Stomach (tissue), 9 donors: ENCODE measurements around the gene RPL36A. TPM values are rescaled to one million over a fixed set of nuclear protein-coding genes. Genes with fewer than 3 reads are reported as not detected.

ENCODE experiments used
- DNase-seq, 2 donors: peaks; one replicate each; pipeline versions ENCODE4 v3.0.0 to v3.0.0-alpha.2; 2013 to 2019
- H3K27ac ChIP-seq, 5 donors: fragments of 200-600 bp in 4 of 5; sonication (generic) in 4 of 5; one replicate each; pipeline ENCODE4 v1.5.1; 2013 to 2019; ENCODE audit warnings: mild to moderate bottlenecking in 1 of 5, moderate library complexity in 1 of 5
- H3K27me3 ChIP-seq, 3 donors: fragments of 200-600 bp; sonication (generic); one replicate each; pipeline ENCODE4 v1.5.1; 2017 to 2019; ENCODE audit warnings: mixed run types in 1 of 3
- H3K36me3 ChIP-seq, 4 donors: fragments of 200-600 bp; sonication (generic); 1 replicate in 3 of 4; 2 replicates in 1 of 4; pipeline ENCODE4 v1.5.1; 2016 to 2019
- H3K4me1 ChIP-seq, 4 donors: fragments of 200-600 bp; sonication (generic); one replicate each; pipeline ENCODE4 v1.5.1; 2016 to 2019
- H3K4me3 ChIP-seq, 4 donors: fragments of 200-600 bp; sonication (generic) in 3 of 4; one replicate each; pipeline ENCODE4 v1.5.1; 2016 to 2019; ENCODE audit warnings: mild to moderate bottlenecking in 1 of 4
- H3K9me3 ChIP-seq, 4 donors: fragments of 200-600 bp; sonication (generic); one replicate each; pipeline ENCODE4 v1.5.1; 2016 to 2019
- CTCF ChIP-seq, 7 experiments: fragments of 450-650 bp in 4 of 7; fragments of 200-600 bp in 3 of 7; sonication (generic) in 3 of 7; IDR thresholded peaks; one replicate each; pipeline ENCODE4 v1.5.1; 2016 to 2019; ENCODE audit warnings: antibody characterized with exemption in 7 of 7, control low read depth in 2 of 7, mild to moderate bottlenecking in 1 of 7
- EP300 ChIP-seq: sonication (generic); formaldehyde crosslinking; IDR thresholded peaks from one replicate; pipeline ENCODE4 v1.6.1; 2017; ENCODE audit warnings: antibody characterized with exemption
- POLR2A ChIP-seq, 4 donors: fragments of 450-650 bp; IDR thresholded peaks; one replicate each; pipeline ENCODE4 v1.6.1; 2016; ENCODE audit warnings: antibody characterized with exemption in 4 of 4, control low read depth in 2 of 4, mild to moderate bottlenecking in 1 of 4, moderate library complexity in 1 of 4
- POLR2AphosphoS5 ChIP-seq, 3 donors: sonication (generic); formaldehyde crosslinking; IDR thresholded peaks; one replicate each; pipeline ENCODE4 v1.6.1; 2016; ENCODE audit warnings: antibody characterized with exemption in 3 of 3
- WGBS, 5 donors: extraction: QIAGEN DNeasy Blood & Tissue Kit in 3 of 5; methylation state at CpG; one replicate each; pipeline versions ENCODE4 v1.1.5 to v1.1.7; 2013 to 2018; 5-methylcytosine and 5-hydroxymethylcytosine counted together
- intact Hi-C: fragments of 100-400 bp; cut with DNase I; formaldehyde crosslinking; loops from one replicate; pipeline ENCODE4 v1.15.1; 2023; ENCODE audit warnings: low total_unique reads
- polyA plus RNA-seq, 3 donors: library from polyadenylated mRNA; stranded (reverse); fragments of 200-250 nt; gene quantifications; one replicate each; pipeline ENCODE4 v1.2.3, GENCODE V29; 2013
- total RNA-seq, 5 donors: library from RNA; depleted of rRNA; stranded (reverse); fragments of >200 nt; gene quantifications; one replicate each; pipeline versions ENCODE4 v1.1.0 to v1.2.3, GENCODE V29; 2014 to 2016
- donor health status: healthy with polysubstance abuse.
- donor health status: Bipolar disorder and iron deficiency.
- donor health status: healthy.

The RPL36A gene
- total and polyA plus RNA-seq, 8 donors = 555 to 3,486 (median 1,075) TPM

GRCh38 chrX:101360390-101360789 lies 30.4 kb upstream of the RPL36A start:
- TF ChIP-seq CTCF (IDR thresholded peaks at IDR 0.05) = no peak
- no peak for TF ChIP-seq EP300
- no peak for TF ChIP-seq POLR2A (IDR thresholded peaks at IDR 0.05)
- TF ChIP-seq POLR2AphosphoS5 (IDR thresholded peaks at IDR 0.05) = no peak
- Histone ChIP-seq H3K4me3 (no peak overlapping the region), H3K27me3 (peaks cover 0 to 17% (median 0%) of the 10 kb centered on the region in 3 donors), H3K9me3 (no peaks in the 10 kb centered on the region), H3K27ac (no peak overlapping the region), H3K4me1 (no peaks in the 10 kb centered on the region), H3K36me3 (no peaks in the 10 kb centered on the region)
- intact Hi-C loops = no loop called here
- 47 to 77% (median 68%) methylated on average over 6 to 7 of the region's 7 CpGs for WGBS, 5 donors
- no peak for DNase-seq

DNA sequence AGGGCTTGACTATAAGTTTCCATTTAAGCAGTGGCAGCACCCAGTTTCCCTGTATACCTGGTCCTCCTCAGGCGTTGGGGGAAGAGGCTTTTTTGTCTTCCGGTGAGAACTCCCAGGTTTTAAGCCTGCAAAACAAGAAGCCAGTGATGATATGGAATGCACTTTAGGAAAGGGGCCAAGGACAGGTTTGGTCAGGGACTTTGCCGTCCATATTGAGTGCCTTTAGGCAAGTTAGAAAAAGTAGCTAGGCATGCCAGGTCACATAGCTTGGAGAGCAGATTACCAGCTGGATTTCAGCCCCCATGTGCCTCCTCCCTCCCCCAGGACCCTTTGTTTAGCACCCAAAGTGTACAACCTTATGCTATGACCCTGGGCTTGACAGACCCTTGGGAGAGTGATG lies 28.7 kb upstream of the RPL36A start:
- no peaks in the 10 kb centered on the region for H3K36me3 ChIP-seq
- no peak for TF ChIP-seq POLR2AphosphoS5 (IDR thresholded peaks at IDR 0.05)
- no peak for TF ChIP-seq CTCF (IDR thresholded peaks at IDR 0.05)
- TF ChIP-seq EP300 = no peak
- no peak overlapping the region for H3K4me3 ChIP-seq
- intact Hi-C loops = no loop called here
- peaks cover 0 to 22% (median 0%) of the 10 kb centered on the region in 3 donors for H3K27me3 ChIP-seq
- no peak for DNase-seq
- no peak overlapping the region for H3K27ac ChIP-seq
- 67 to 87% (median 81%) methylated on average over 3 of the region's 3 CpGs for WGBS, 5 donors
- no peaks in the 10 kb centered on the region for H3K4me1 ChIP-seq
- H3K9me3 ChIP-seq = no peaks in the 10 kb centered on the region

GRCh38 chrX:101362757-101363156 lies 28.1 kb upstream of the RPL36A start:
- H3K4me3 ChIP-seq = no peak overlapping the region
- no peak overlapping the region for H3K27ac ChIP-seq
- TF ChIP-seq POLR2A (IDR thresholded peaks at IDR 0.05) (no peak), CTCF (IDR thresholded peaks at IDR 0.05) (no peak), POLR2AphosphoS5 (IDR thresholded peaks at IDR 0.05) (no peak), EP300 (no peak)
- H3K36me3 ChIP-seq = no peaks in the 10 kb centered on the region
- no peak for DNase-seq
- no peaks in the 10 kb centered on the region for H3K9me3 ChIP-seq
- H3K4me1 ChIP-seq = no peaks in the 10 kb centered on the region
- H3K27me3 ChIP-seq = peaks cover 0 to 22% (median 0%) of the 10 kb centered on the region in 3 donors
- intact Hi-C loops = no loop called here

GRCh38 chrX:101365301-101365795 lies 25.5 kb upstream of the RPL36A start:
- intact Hi-C loops = no loop called here
- H3K9me3 ChIP-seq = no peaks in the 10 kb centered on the region
- H3K4me1 ChIP-seq = no peaks in the 10 kb centered on the region
- DNase-seq = no peak
- no peak for TF ChIP-seq CTCF (IDR thresholded peaks at IDR 0.05)
- no peak for TF ChIP-seq EP300
- no peak for TF ChIP-seq POLR2A (IDR thresholded peaks at IDR 0.05)
- TF ChIP-seq POLR2AphosphoS5 (IDR thresholded peaks at IDR 0.05) = no peak
- WGBS, 5 donors = 75 to 100% (median 95%) methylated on average over 1 of the region's 1 CpG
- H3K36me3 ChIP-seq = no peaks in the 10 kb centered on the region
- peaks cover 0 to 22% (median 5%) of the 10 kb centered on the region in 3 donors for H3K27me3 ChIP-seq
- H3K4me3 ChIP-seq = no peak overlapping the region
- H3K27ac ChIP-seq = no peak overlapping the region
